Duodenal mucosa (tissue), 2 donors: ENCODE measurements around the gene COG7.
"Not testable (repeated sequence)": the region's sequence is repeated elsewhere in the genome, so short reads cannot be mapped to it uniquely, and the experiment has no call there.

ENCODE experiments used
- H3K27ac ChIP-seq: one replicate; pipeline ENCODE4 v1.7.0; 2013; ENCODE audit warnings: low read depth, low read length
- H3K27me3 ChIP-seq, 2 donors: one replicate each; pipeline ENCODE4 v1.7.0; 2013; ENCODE audit warnings: low read length in 2 of 2, control low read depth in 1 of 2; ENCODE audit not compliant: insufficient read depth in 2 of 2, control insufficient read depth in 1 of 2
- H3K36me3 ChIP-seq, 2 donors: one replicate each; pipeline ENCODE4 v1.7.0; 2013; ENCODE audit warnings: low read length in 2 of 2, control low read depth in 1 of 2; ENCODE audit not compliant: insufficient read depth in 2 of 2, control insufficient read depth in 1 of 2
- H3K4me1 ChIP-seq, 2 donors: one replicate each; pipeline ENCODE4 v1.7.0; 2013; ENCODE audit warnings: low read length in 2 of 2, control low read depth in 1 of 2; ENCODE audit not compliant: insufficient read depth in 2 of 2, control insufficient read depth in 1 of 2
- H3K4me3 ChIP-seq, 2 donors: one replicate each; pipeline ENCODE4 v1.7.0; 2013; ENCODE audit warnings: low read length in 2 of 2, low read depth in 1 of 2
- H3K9ac ChIP-seq, 2 donors: one replicate each; pipeline ENCODE4 v1.7.0; 2013; ENCODE audit warnings: low read length in 2 of 2, low read depth in 1 of 2
- H3K9me3 ChIP-seq, 2 donors: one replicate each; pipeline ENCODE4 v1.7.0; 2013; ENCODE audit warnings: low read length in 2 of 2, control low read depth in 1 of 2; ENCODE audit not compliant: control insufficient read depth in 1 of 2

Gene COG7

GRCh38 chr16:23367564-23367963, 85.4 kb downstream of the COG7 start:
- Histone ChIP-seq H3K9ac (no peak overlapping the region), H3K27ac (no peak overlapping the region), H3K36me3 (no peaks in the 10 kb centered on the region), H3K4me1 (peaks cover 0 to 4% of the 10 kb centered on the region in 2 donors), H3K9me3 (no peaks in the 10 kb centered on the region), H3K4me3 (no peak overlapping the region), H3K27me3 (no peaks in the 10 kb centered on the region)

GRCh38 chr16:23366341-23366740, 86.6 kb downstream of the COG7 start:
- not testable (repeated sequence) for H3K27ac ChIP-seq

GRCh38 chr16:23365602-23366240, 87.3 kb downstream of the COG7 start:
- Histone ChIP-seq H3K4me1 (peaks cover 0 to 4% of the 10 kb centered on the region in 2 donors), H3K27ac (no peak overlapping the region), H3K9ac (no peak overlapping the region), H3K4me3 (no peak overlapping the region), H3K9me3 (no peaks in the 10 kb centered on the region), H3K36me3 (no peaks in the 10 kb centered on the region), H3K27me3 (no peaks in the 10 kb centered on the region)

More at GRCh38 chr16:23366341-23366740, 86.6 kb downstream of the COG7 start:
- not testable (repeated sequence) for H3K9me3 ChIP-seq, H3K4me1 ChIP-seq, H3K36me3 ChIP-seq, H3K9ac ChIP-seq, H3K27me3 ChIP-seq, H3K4me3 ChIP-seq

- no peak overlapping the region for H3K9ac ChIP-seq
- no peak overlapping the region for H3K27ac ChIP-seq
- no peaks in the 10 kb centered on the region for H3K27me3 ChIP-seq
- no peak overlapping the region for H3K4me3 ChIP-seq
- H3K9me3 ChIP-seq, result no peaks in the 10 kb centered on the region
- peaks cover 0 to 4% of the 10 kb centered on the region in 2 donors for H3K4me1 ChIP-seq
- H3K36me3 ChIP-seq, result no peaks in the 10 kb centered on the region
Measured at GRCh38 chr16:23362460-23363317, 90.3 kb downstream of the COG7 start.

GRCh38 chr16:23359092-23359760, 93.8 kb downstream of the COG7 start:
- H3K4me1 ChIP-seq, result no peaks in the 10 kb centered on the region
- H3K4me3 ChIP-seq, result no peak overlapping the region
- no peaks in the 10 kb centered on the region for H3K36me3 ChIP-seq
- H3K9me3 ChIP-seq, result no peaks in the 10 kb centered on the region
- H3K27ac ChIP-seq, result no peak overlapping the region
- no peaks in the 10 kb centered on the region for H3K27me3 ChIP-seq
- H3K9ac ChIP-seq, result no peak overlapping the region

- H3K4me1 ChIP-seq, result no peaks in the 10 kb centered on the region
- H3K36me3 ChIP-seq, result no peaks in the 10 kb centered on the region
- no peaks in the 10 kb centered on the region for H3K27me3 ChIP-seq
- H3K27ac ChIP-seq, result no peak overlapping the region
- no peak overlapping the region for H3K4me3 ChIP-seq
- no peak overlapping the region for H3K9ac ChIP-seq
- no peaks in the 10 kb centered on the region for H3K9me3 ChIP-seq
Measured at GRCh38 chr16:23357761-23358290, 95.2 kb downstream of the COG7 start.

GRCh38 chr16:23356941-23357340, 96.0 kb downstream of the COG7 start:
- H3K27ac ChIP-seq, result no peak overlapping the region
- H3K36me3 ChIP-seq, result no peaks in the 10 kb centered on the region
- H3K9ac ChIP-seq, result no peak overlapping the region
- no peak overlapping the region for H3K4me3 ChIP-seq
- H3K27me3 ChIP-seq, result no peaks in the 10 kb centered on the region
- no peaks in the 10 kb centered on the region for H3K9me3 ChIP-seq
- no peaks in the 10 kb centered on the region for H3K4me1 ChIP-seq

- Histone ChIP-seq H3K4me1 (no peaks in the 10 kb centered on the region), H3K4me3 (no peak overlapping the region), H3K9ac (no peak overlapping the region), H3K36me3 (no peaks in the 10 kb centered on the region), H3K27ac (no peak overlapping the region), H3K9me3 (no peaks in the 10 kb centered on the region), H3K27me3 (no peaks in the 10 kb centered on the region)
Measured at GRCh38 chr16:23355106-23355670, 97.8 kb downstream of the COG7 start.

GRCh38 chr16:23354246-23354645, 98.7 kb downstream of the COG7 start:
- no peak overlapping the region for H3K4me3 ChIP-seq
- no peaks in the 10 kb centered on the region for H3K4me1 ChIP-seq
- H3K27me3 ChIP-seq, result no peaks in the 10 kb centered on the region
- H3K27ac ChIP-seq, result no peak overlapping the region
- no peaks in the 10 kb centered on the region for H3K36me3 ChIP-seq
- no peaks in the 10 kb centered on the region for H3K9me3 ChIP-seq
- H3K9ac ChIP-seq, result no peak overlapping the region

- Histone ChIP-seq H3K4me3 (no peak overlapping the region), H3K9me3 (no peaks in the 10 kb centered on the region), H3K27ac (no peak overlapping the region), H3K27me3 (no peaks in the 10 kb centered on the region), H3K4me1 (no peaks in the 10 kb centered on the region), H3K36me3 (no peaks in the 10 kb centered on the region), H3K9ac (no peak overlapping the region)
Measured at GRCh38 chr16:23353440-23353839, 99.5 kb downstream of the COG7 start.
